Measurements from ENCODE around the gene CCNL1.
"Not testable (repeated sequence)": the region's sequence is repeated elsewhere in the genome, so short reads cannot be mapped to it uniquely, and the experiment has no call there.

CCNL1 gene

GRCh38 chr3:157121522-157121921 is 38.4 kb downstream of the CCNL1 start:
- no peak for DNase-seq

GRCh38 chr3:157120071-157120892 is 39.7 kb downstream of the CCNL1 start:
- DNase-seq: no peak

GRCh38 chr3:157119369-157119951 is 40.5 kb downstream of the CCNL1 start:
- no peak for DNase-seq

- no peak for DNase-seq
These were observed 41.9 kb downstream of the CCNL1 start for GRCh38 chr3:157117875-157118654.

- DNase-seq: no peak
These were observed 42.7 kb downstream of the CCNL1 start for GRCh38 chr3:157117206-157117605.

- no peak for DNase-seq
These were observed 43.9 kb downstream of the CCNL1 start for GRCh38 chr3:157116017-157116416.

GRCh38 chr3:157115069-157116006 is 44.6 kb downstream of the CCNL1 start:
- no peak for DNase-seq

- no peak for DNase-seq
These were observed 46.0 kb downstream of the CCNL1 start for GRCh38 chr3:157113832-157114505.

GRCh38 chr3:157112536-157112935 is 47.4 kb downstream of the CCNL1 start:
- DNase-seq: no peak

GRCh38 chr3:157111518-157111917 is 48.4 kb downstream of the CCNL1 start:
- no peak for DNase-seq

GRCh38 chr3:157110761-157111278 is 49.1 kb downstream of the CCNL1 start:
- no peak for DNase-seq

GRCh38 chr3:157109267-157110141 is 50.4 kb downstream of the CCNL1 start:
- no peak for DNase-seq

GRCh38 chr3:157107644-157108133 is 52.3 kb downstream of the CCNL1 start:
- DNase-seq: no peak

GRCh38 chr3:157107037-157107436 is 52.9 kb downstream of the CCNL1 start:
- DNase-seq: no peak

- DNase-seq: peak; percentile 82
These were observed 54.9 kb downstream of the CCNL1 start for GRCh38 chr3:157104928-157105652.

GRCh38 chr3:157104521-157104920 is 55.4 kb downstream of the CCNL1 start:
- DNase-seq: no peak

GRCh38 chr3:157103860-157104259 is 56.1 kb downstream of the CCNL1 start:
- no peak for DNase-seq

- DNase-seq: no peak
These were observed 56.7 kb downstream of the CCNL1 start for GRCh38 chr3:157103280-157103679.

GRCh38 chr3:157102595-157102994 is 57.4 kb downstream of the CCNL1 start:
- not testable (repeated sequence) for DNase-seq

- no peak for DNase-seq
These were observed 57.8 kb downstream of the CCNL1 start for GRCh38 chr3:157102098-157102497.
